HepG2 (cell line): ENCODE results near the gene IL36A.

Experiments
- CENPX ChIP-seq: sonication (generic); formaldehyde crosslinking; IDR thresholded peaks from 2 replicates; pipeline ENCODE4 v1.9.0; 2021; ENCODE audit warnings: mild to moderate bottlenecking, missing genetic modification reagents, moderate library complexity
- KDM2A ChIP-seq: sonication (generic); formaldehyde crosslinking; IDR thresholded peaks from 2 replicates; pipeline ENCODE4 v1.4.0; 2020; ENCODE audit warnings: low read depth, missing genetic modification reagents, borderline replicate concordance
- ZNF317 ChIP-seq: sonication (generic); formaldehyde crosslinking; IDR thresholded peaks from 2 replicates; pipeline ENCODE4 v1.5.0; 2020; ENCODE audit warnings: mild to moderate bottlenecking, missing genetic modification reagents

DNA sequence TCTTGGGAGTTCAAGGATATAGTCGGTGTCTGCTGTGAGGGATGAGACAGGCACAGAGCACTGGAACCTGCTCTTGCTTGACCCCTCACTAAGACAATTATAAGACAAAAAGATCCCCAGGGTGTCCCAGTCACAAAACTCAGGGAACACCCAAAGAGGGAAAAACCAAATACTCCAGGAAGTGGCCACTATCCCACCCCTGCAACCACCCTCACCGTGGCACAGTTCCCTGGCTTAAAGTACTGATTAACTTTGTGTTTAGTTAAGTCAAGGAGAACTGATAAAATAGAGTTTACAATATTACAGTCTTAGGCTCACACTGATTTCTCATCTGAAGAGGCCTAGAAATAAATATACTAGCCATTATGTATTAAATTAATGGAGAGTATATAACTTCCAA is 33.9 kb downstream of the IL36A start:
- TF ChIP-seq ZNF317 (no peak), KDM2A (CRISPR knock-in tag) (no peak), CENPX (CRISPR knock-in tag) (no peak)
